ENCODE results near the gene TIMM17A. TPM values are rescaled to one million over a fixed set of nuclear protein-coding genes. Genes with fewer than 3 reads are reported as not detected.
"Not testable (repeated sequence)": the region's sequence is repeated elsewhere in the genome, so short reads cannot be mapped to it uniquely, and the experiment has no call there.

The TIMM17A gene
- total RNA-seq, 1 donor, result 59.6 TPM

DNA sequence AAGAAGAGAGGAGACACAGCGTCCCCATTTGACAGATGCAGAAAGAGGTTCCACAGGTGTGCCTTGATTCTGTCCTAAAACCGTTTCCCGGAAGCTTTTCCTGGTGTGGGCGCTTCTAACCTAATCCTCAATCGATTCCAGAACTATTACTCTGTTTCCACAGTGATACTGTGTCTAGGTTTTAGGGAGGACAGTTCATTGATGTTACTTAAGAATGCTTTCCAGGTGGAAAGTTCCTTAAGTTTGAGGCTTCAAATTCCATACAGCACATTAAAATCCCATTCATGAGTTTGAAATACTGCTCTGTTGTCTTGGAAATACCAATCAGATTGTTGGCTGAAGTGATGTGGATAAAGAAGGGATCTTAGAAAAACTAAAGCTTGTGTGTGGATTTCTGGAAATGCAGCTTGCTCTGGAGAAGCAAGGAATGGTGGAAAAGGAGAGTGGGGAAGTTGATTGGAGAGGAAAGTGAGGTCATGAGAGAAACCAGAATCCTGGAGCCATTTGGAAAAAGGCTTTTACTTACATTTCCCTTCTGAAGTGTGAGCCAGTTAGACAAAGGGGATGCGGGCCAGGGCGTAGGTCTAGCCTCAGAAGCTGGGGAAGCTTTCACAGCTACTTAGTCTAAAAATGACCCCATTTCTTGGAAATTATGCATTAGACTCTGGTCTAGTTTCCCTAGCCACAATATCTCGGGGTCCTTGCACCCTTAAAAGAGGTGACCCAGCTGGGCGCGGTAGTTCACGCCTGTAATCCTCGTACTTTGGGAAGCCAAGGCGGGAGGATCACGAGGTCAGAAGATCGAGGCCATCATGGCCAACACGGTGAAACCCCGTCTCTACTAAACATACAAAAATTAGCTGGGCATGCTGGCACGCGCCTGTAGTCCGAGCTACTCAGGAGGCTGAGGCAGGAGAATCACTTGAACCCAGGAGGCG, 61.8 kb downstream of the TIMM17A start:
- TF ChIP-seq, protein P1, sequence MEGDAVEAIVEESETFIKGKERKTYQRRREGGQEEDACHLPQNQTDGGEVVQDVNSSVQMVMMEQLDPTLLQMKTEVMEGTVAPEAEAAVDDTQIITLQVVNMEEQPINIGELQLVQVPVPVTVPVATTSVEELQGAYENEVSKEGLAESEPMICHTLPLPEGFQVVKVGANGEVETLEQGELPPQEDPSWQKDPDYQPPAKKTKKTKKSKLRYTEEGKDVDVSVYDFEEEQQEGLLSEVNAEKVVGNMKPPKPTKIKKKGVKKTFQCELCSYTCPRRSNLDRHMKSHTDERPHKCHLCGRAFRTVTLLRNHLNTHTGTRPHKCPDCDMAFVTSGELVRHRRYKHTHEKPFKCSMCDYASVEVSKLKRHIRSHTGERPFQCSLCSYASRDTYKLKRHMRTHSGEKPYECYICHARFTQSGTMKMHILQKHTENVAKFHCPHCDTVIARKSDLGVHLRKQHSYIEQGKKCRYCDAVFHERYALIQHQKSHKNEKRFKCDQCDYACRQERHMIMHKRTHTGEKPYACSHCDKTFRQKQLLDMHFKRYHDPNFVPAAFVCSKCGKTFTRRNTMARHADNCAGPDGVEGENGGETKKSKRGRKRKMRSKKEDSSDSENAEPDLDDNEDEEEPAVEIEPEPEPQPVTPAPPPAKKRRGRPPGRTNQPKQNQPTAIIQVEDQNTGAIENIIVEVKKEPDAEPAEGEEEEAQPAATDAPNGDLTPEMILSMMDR (IDR thresholded peaks at IDR 0.05; ENCODE audit: insufficient read depth, low read length), result no peak
- DNase-seq (ENCODE audit: low read depth), result no peak
- no peak overlapping the region for H3K4me3 ChIP-seq (ENCODE audit: low read depth, low read length)

DNA sequence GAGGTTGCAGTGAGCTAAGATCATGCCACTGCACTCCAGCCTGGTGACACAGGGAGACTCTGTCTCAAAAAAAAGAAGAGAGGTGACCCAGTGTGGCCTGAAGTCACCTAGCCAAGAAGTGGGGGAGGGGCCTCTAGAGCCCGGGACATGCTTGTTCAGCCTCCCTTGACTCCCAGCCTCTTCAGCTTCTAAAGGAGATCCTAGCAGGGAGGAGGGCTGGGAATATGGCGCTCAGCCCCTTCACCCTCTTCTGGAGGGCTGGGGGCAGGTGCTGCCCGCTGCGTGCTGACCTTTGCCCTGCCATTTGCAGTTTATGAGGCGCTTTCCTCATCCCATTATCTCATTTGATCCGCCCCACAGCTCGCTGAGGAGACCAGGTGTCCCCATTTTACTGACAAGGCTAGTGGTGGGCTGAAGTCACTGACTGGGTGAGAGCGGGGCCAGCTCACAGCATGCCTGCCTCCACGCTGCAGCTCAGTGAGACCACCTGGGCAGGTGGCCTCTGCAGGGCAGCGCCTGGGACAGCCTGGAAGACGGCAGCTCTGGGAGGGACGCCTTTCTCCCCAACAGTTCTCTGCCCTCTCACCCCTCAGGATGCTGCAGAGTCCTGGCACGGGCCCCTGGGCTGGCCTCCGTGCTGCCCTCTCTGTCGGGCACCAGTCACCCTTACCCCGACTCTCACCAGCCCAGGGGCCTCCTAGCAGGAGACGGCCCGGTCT, 62.6 kb downstream of the TIMM17A start:
- H3K4me3 ChIP-seq (ENCODE audit: low read depth, low read length), result no peak overlapping the region
- TF ChIP-seq, protein P1 (IDR thresholded peaks at IDR 0.05; ENCODE audit: insufficient read depth, low read length), result no peak
- no peak for DNase-seq (ENCODE audit: low read depth)

DNA sequence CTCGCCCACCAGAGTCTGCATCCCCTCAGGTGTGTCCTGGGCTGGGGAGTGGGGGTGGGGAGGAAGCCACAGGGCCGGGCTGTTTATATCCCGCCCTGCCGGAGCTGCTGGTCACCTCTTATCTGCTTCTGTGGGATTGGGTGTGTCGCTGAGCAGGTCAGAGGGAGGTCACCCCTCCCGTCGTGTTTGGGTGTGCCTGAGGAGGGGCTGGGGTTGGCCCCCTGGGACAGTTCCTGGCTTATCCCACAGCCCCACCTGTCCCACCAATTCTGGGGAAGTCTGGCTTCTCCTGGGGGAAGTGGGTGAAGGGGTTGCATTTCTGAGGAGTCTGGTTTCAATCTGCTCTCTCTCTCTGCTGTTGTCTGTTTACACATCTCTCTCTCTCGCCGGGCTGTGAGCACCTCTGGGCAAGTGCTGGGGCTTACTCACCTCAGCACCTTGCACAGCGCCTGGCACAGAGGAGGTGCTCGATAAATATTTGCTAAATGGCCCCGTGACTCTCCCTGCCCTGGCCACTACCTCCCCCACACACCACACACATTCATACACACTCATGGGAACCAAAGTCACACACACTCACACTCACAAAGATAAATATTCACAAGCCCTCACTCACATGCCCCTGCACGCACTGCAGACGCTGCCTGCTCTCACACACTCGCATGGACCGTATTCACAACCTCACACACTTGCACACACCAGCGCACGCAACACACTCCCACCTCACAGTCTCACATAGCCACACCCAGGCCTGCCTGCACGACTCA, 63.3 kb downstream of the TIMM17A start:
- H3K4me3 ChIP-seq (ENCODE audit: low read depth, low read length), result no peak overlapping the region
- DNase-seq (ENCODE audit: low read depth), result no peak
- TF ChIP-seq, protein P1 (IDR thresholded peaks at IDR 0.05; ENCODE audit: insufficient read depth, low read length), result no peak

DNA sequence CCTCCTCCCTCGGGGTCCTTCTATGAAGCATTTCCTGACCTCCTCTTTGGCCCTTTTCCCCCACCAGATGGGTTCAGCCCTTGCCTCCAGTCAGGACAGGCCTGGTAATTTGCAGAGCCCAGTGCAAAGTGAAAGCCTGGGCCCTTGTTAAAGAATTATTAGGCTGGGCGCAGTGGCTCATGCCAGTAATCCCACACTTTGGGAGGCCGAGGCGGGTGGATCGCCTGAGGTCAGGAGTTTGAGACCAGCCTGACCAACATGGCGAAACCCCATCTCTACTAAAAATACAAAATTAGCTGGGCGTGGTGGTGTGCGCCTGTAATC, 63.9 kb downstream of the TIMM17A start:
- not testable (repeated sequence) for DNase-seq (ENCODE audit: low read depth); H3K4me3 ChIP-seq (ENCODE audit: low read depth, low read length)

Small RNA genes lying within 50 kb of the gene (small RNA-seq; reads per million reads assigned to genes)
- gene MIR6740 (not detected), gene RF00156 (not detected)

Other genes starting within 250 kb of the TIMM17A start
- gene IPO9, start 126.3 kb upstream of the TIMM17A start, total RNA-seq (ENCODE audit: low replicate concordance), result 14.8 and 29.2 TPM in 2 replicates
- 19.4 and 20.9 TPM in 2 replicates for gene SHISA4, start 66.6 kb upstream of the TIMM17A start, total RNA-seq (ENCODE audit: low replicate concordance)
- gene LMOD1, start 9.0 kb upstream of the TIMM17A start, total RNA-seq (ENCODE audit: low replicate concordance), result 14.5 and 22.3 TPM in 2 replicates
- 49.3 and 189 TPM in 2 replicates for gene RNPEP, start 27.1 kb downstream of the TIMM17A start, total RNA-seq (ENCODE audit: low replicate concordance)
- gene ELF3, start 55.1 kb downstream of the TIMM17A start, total RNA-seq (ENCODE audit: low replicate concordance), result 0.09 TPM in 1 of 2 replicates, not detected in the other
- not detected in 2 replicates for gene GPR37L1, start 167.4 kb downstream of the TIMM17A start, total RNA-seq (ENCODE audit: low replicate concordance)
- 3.4 and 16.9 TPM in 2 replicates for gene ARL8A, start 189.2 kb downstream of the TIMM17A start, total RNA-seq (ENCODE audit: low replicate concordance)
- gene PTPN7, start 205.1 kb downstream of the TIMM17A start, total RNA-seq (ENCODE audit: low replicate concordance), result not detected in 2 replicates
- not detected in 2 replicates for gene LGR6, start 238.3 kb downstream of the TIMM17A start, total RNA-seq (ENCODE audit: low replicate concordance)

Measured in fibroblast of the aortic adventitia (primary cell).